ENCODE data around the gene IGSF22. TPM values are rescaled to one million over a fixed set of nuclear protein-coding genes. Genes with fewer than 3 reads are reported as not detected.

The IGSF22 gene
- polyA plus RNA-seq, 4 donors = 0.27 to 1.3 (median 0.69) TPM

DNA sequence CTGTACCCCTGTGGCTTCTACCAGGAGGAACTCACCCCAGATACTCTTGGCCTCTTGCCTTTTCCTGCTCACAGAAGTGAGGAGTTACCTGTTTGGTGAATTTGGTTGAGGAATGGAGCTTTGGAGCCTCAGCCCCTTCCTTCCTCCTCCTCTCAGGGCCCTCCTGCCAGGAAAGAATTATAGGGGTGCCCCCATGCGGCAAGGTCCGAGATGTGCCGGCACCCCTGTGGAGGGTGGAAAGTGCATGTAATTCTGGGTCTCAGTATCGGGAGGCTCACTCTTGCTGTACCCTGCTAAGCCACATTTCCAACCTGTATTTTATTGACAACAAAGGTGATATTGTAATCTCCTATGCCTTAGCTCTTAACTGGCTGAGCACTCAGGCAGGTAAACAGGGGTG is 13.7 kb upstream of the IGSF22 start:
- H3K27me3 ChIP-seq (ENCODE audit: control insufficient read depth in 3 of 3, insufficient read depth in 3 of 3, low read length in 3 of 3) = no peaks in the 10 kb centered on the region
- no peaks in the 10 kb centered on the region for H3K36me3 ChIP-seq (ENCODE audit: control insufficient read depth in 3 of 3, insufficient read depth in 2 of 3, low read depth in 1 of 3, low read length in 3 of 3)
- DNase-seq (no peak), FAIRE-seq (no peak)
- no peaks in the 10 kb centered on the region for H3K9me3 ChIP-seq (ENCODE audit: control insufficient read depth in 2 of 2, insufficient read depth in 1 of 2, low read depth in 1 of 2, low read length in 1 of 2)
- H3K4me1 ChIP-seq (ENCODE audit: control insufficient read depth in 3 of 3, insufficient read depth in 2 of 3, low read depth in 1 of 3, low read length in 2 of 3) = no peaks in the 10 kb centered on the region
- no peak overlapping the region for H3K4me3 ChIP-seq (ENCODE audit: low read depth in 1 of 3, low read length in 3 of 3)
- 30 to 62% (median 54%) methylated on average over 4 of the region's 4 CpGs for WGBS, 3 donors
- no peak overlapping the region for H3K27ac ChIP-seq (ENCODE audit: low read depth in 1 of 3, low read length in 2 of 3)

DNA sequence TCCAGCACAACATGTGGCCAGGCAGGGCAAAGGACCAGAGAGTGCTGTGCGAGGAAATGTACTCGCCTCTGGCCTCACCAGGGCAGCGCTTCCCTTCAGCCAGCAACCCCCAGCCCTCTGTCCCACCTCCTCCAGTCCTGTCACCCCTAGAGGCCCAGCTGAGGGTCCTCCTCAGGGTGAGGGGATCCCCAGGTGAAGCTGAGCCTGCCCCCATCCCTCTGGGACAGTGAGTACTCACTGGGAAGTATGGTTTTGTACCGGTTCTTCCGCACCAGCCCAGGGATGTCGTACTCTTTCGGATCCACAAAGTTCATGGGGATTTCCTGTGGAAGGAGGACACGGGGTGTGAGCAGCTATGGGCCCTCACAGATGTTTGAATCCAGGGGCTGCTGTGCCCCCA is 11.7 kb upstream of the IGSF22 start:
- Histone ChIP-seq H3K36me3 (ENCODE audit: control insufficient read depth in 3 of 3, insufficient read depth in 2 of 3, low read depth in 1 of 3, low read length in 3 of 3) (no peaks in the 10 kb centered on the region), H3K4me3 (ENCODE audit: low read depth in 1 of 3, low read length in 3 of 3) (no peak overlapping the region), H3K4me1 (ENCODE audit: control insufficient read depth in 3 of 3, insufficient read depth in 2 of 3, low read depth in 1 of 3, low read length in 2 of 3) (no peaks in the 10 kb centered on the region), H3K9me3 (ENCODE audit: control insufficient read depth in 2 of 2, insufficient read depth in 1 of 2, low read depth in 1 of 2, low read length in 1 of 2) (no peaks in the 10 kb centered on the region), H3K27me3 (ENCODE audit: control insufficient read depth in 3 of 3, insufficient read depth in 3 of 3, low read length in 3 of 3) (no peaks in the 10 kb centered on the region), H3K27ac (ENCODE audit: low read depth in 1 of 3, low read length in 2 of 3) (no peak overlapping the region)
- WGBS, 3 donors = 87 to 94% (median 87%) methylated on average over 8 of the region's 8 CpGs
- DNase-seq = no peak
- no peak for FAIRE-seq

DNA sequence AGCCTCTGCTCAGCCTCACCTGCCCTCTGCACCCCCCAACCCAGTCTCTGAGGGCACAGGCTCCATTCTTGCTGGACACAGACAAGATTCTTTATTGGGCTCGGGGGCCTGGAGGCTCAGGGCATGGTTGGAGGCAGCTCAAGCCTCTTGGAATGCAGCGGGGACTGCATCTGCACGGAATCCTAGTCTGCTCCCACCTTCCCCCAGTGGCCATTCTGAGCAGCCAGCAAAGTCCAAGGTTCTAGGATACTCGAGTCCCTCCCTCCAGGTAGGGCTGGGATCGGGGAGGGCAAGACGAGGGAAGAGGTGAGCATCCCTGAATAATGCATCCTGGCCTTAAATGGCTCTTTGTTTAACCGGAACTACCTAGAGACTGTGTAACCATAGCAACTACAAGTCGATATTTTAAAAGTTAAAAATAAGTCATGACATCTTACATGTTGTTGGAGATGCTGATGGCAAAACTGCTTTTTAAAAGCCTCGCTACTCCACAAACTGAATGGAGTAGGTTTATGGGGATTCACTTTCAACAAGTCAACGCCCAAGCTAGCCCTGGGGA is 10.7 kb upstream of the IGSF22 start:
- FAIRE-seq = no peak
- Histone ChIP-seq H3K27ac (ENCODE audit: low read depth in 1 of 3, low read length in 2 of 3) (no peak overlapping the region), H3K27me3 (ENCODE audit: control insufficient read depth in 3 of 3, insufficient read depth in 3 of 3, low read length in 3 of 3) (no peaks in the 10 kb centered on the region), H3K4me1 (ENCODE audit: control insufficient read depth in 3 of 3, insufficient read depth in 2 of 3, low read depth in 1 of 3, low read length in 2 of 3) (no peaks in the 10 kb centered on the region), H3K36me3 (ENCODE audit: control insufficient read depth in 3 of 3, insufficient read depth in 2 of 3, low read depth in 1 of 3, low read length in 3 of 3) (no peaks in the 10 kb centered on the region), H3K4me3 (ENCODE audit: low read depth in 1 of 3, low read length in 3 of 3) (no peak overlapping the region), H3K9me3 (ENCODE audit: control insufficient read depth in 2 of 2, insufficient read depth in 1 of 2, low read depth in 1 of 2, low read length in 1 of 2) (no peaks in the 10 kb centered on the region)
- no peak for DNase-seq
- 45 to 57% (median 48%) methylated on average over 10 of the region's 10 CpGs for WGBS, 3 donors

DNA sequence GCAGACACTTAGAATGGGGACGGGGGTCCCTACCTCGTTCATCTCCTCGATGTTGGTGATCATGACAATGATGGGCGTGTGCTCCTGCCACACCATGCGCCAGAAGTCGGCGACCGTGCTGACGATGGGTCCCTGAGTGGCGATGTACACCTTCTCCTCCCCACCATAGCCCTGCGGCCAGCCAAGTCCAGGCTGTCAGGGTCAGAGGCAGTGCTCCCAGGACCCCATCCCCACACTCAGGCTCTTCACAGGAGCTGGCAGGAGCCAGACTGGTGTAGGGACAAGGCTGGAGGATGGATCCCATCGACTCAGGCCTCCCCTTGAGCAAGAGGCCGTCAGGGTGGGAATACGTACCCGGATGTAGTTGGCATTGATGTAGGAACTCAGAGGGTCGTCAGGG is 7.2 kb upstream of the IGSF22 start:
- WGBS, 3 donors = 87 to 90% (median 88%) methylated on average over 16 of the region's 16 CpGs
- H3K9me3 ChIP-seq (ENCODE audit: control insufficient read depth in 2 of 2, insufficient read depth in 1 of 2, low read depth in 1 of 2, low read length in 1 of 2) = no peaks in the 10 kb centered on the region
- H3K4me1 ChIP-seq (ENCODE audit: control insufficient read depth in 3 of 3, insufficient read depth in 2 of 3, low read depth in 1 of 3, low read length in 2 of 3) = no peaks in the 10 kb centered on the region
- FAIRE-seq (no peak), DNase-seq (no peak)
- no peaks in the 10 kb centered on the region for H3K36me3 ChIP-seq (ENCODE audit: control insufficient read depth in 3 of 3, insufficient read depth in 2 of 3, low read depth in 1 of 3, low read length in 3 of 3)
- H3K27ac ChIP-seq (ENCODE audit: low read depth in 1 of 3, low read length in 2 of 3) = no peak overlapping the region
- H3K4me3 ChIP-seq (ENCODE audit: low read depth in 1 of 3, low read length in 3 of 3) = no peak overlapping the region
- no peaks in the 10 kb centered on the region for H3K27me3 ChIP-seq (ENCODE audit: control insufficient read depth in 3 of 3, insufficient read depth in 3 of 3, low read length in 3 of 3)

DNA sequence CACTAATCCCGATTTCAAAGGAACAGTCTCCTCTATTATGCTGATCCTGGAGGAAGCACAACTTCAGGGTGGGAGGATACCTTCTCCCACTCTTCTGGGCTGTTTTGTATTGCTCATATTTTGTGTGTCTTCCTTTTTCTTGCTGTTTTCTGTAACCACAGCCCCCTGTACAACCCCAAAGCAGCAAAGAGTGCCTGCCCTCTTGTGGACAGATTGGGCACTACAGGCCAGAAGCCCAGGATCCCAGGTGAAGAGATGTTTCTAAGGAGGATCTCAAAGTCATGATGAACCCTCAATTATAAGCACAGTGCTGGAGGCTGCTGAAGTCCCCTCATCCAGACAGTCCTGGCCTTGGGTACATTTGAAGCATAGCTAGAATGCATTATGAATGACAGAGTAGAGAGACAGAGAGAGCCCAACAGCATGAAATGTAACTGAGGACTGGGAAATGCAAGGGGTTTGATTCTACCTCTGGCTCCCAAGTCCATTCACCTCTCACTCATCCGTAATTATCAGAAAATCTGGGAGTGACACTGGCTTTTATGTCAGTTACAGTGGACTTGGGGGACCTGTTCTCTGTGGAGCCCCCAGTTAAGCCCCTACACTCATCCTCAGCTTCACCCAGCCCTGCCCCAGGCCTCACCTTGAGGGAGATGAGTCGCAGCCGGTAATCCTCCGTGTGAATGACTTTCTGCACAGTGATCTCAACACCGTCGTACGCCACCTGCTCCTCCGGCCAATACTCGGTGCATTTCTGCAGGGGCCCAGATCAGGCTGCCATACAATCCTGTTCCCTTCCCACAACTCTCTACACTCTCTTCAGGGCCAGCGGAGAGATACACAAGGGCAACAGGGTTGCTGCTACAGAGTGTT is 6.2 kb upstream of the IGSF22 start:
- DNase-seq = peak; percentile 44 to 62
- no peak for FAIRE-seq
- Histone ChIP-seq H3K4me1 (ENCODE audit: control insufficient read depth in 3 of 3, insufficient read depth in 2 of 3, low read depth in 1 of 3, low read length in 2 of 3) (no peaks in the 10 kb centered on the region), H3K27ac (ENCODE audit: low read depth in 1 of 3, low read length in 2 of 3) (no peak overlapping the region), H3K27me3 (ENCODE audit: control insufficient read depth in 3 of 3, insufficient read depth in 3 of 3, low read length in 3 of 3) (no peaks in the 10 kb centered on the region), H3K9me3 (ENCODE audit: control insufficient read depth in 2 of 2, insufficient read depth in 1 of 2, low read depth in 1 of 2, low read length in 1 of 2) (no peaks in the 10 kb centered on the region), H3K36me3 (ENCODE audit: control insufficient read depth in 3 of 3, insufficient read depth in 2 of 3, low read depth in 1 of 3, low read length in 3 of 3) (no peaks in the 10 kb centered on the region), H3K4me3 (ENCODE audit: low read depth in 1 of 3, low read length in 3 of 3) (no peak overlapping the region)
- 67 to 75% (median 74%) methylated on average over 11 of the region's 11 CpGs for WGBS, 3 donors

DNA sequence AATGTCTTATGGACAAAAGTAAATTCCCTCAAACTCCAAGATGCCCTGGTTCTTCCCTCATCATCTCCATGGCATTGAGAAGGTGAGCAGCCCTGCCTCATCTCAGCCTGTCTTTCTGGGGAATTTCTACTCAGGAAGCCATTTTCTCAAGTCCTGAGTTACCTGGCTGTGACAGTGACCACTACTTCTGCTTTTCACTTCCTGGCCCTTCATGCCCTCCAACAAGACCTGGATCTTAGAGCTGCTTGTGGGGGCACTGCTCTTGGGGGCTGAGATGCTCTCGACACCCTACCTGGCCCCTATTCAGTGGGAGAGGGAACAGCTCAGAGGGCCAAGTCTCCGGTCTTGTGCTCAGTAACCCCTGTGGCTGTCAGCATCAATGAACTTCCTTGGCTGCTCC is 5.5 kb upstream of the IGSF22 start:
- no peak overlapping the region for H3K27ac ChIP-seq (ENCODE audit: low read depth in 1 of 3, low read length in 2 of 3)
- WGBS, 3 donors = 77 to 90% (median 86%) methylated on average over 2 of the region's 2 CpGs
- H3K4me3 ChIP-seq (ENCODE audit: low read depth in 1 of 3, low read length in 3 of 3) = no peak overlapping the region
- no peak for FAIRE-seq
- H3K9me3 ChIP-seq (ENCODE audit: control insufficient read depth in 2 of 2, insufficient read depth in 1 of 2, low read depth in 1 of 2, low read length in 1 of 2) = no peaks in the 10 kb centered on the region
- no peaks in the 10 kb centered on the region for H3K36me3 ChIP-seq (ENCODE audit: control insufficient read depth in 3 of 3, insufficient read depth in 2 of 3, low read depth in 1 of 3, low read length in 3 of 3)
- no peaks in the 10 kb centered on the region for H3K4me1 ChIP-seq (ENCODE audit: control insufficient read depth in 3 of 3, insufficient read depth in 2 of 3, low read depth in 1 of 3, low read length in 2 of 3)
- no peak for DNase-seq
- H3K27me3 ChIP-seq (ENCODE audit: control insufficient read depth in 3 of 3, insufficient read depth in 3 of 3, low read length in 3 of 3) = no peaks in the 10 kb centered on the region

DNA sequence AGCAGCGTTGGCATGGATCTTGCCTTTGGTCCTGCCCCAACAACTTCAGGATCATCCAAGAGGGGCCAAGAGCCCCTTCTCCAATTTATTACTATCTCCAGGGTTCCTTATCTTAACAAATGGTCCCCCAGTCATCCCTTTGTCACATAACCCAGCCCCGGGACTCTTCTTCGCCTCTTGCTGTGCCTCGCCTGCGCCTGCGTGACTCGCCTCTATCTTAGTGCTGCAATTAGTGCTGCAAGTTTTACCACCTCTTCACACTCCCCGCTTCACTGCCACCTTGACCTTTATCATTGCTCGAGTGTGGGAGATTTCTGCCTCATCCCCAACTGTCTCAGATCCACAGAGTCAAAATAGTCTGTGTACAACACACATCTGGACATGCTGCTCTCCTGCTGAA is 4.0 kb upstream of the IGSF22 start:
- DNase-seq = no peak
- H3K36me3 ChIP-seq (ENCODE audit: control insufficient read depth in 3 of 3, insufficient read depth in 2 of 3, low read depth in 1 of 3, low read length in 3 of 3) = no peaks in the 10 kb centered on the region
- no peak for FAIRE-seq
- no peaks in the 10 kb centered on the region for H3K4me1 ChIP-seq (ENCODE audit: control insufficient read depth in 3 of 3, insufficient read depth in 2 of 3, low read depth in 1 of 3, low read length in 2 of 3)
- WGBS, 3 donors = 84 to 87% (median 85%) methylated on average over 9 of the region's 9 CpGs
- H3K4me3 ChIP-seq (ENCODE audit: low read depth in 1 of 3, low read length in 3 of 3) = no peak overlapping the region
- H3K27me3 ChIP-seq (ENCODE audit: control insufficient read depth in 3 of 3, insufficient read depth in 3 of 3, low read length in 3 of 3) = no peaks in the 10 kb centered on the region
- no peaks in the 10 kb centered on the region for H3K9me3 ChIP-seq (ENCODE audit: control insufficient read depth in 2 of 2, insufficient read depth in 1 of 2, low read depth in 1 of 2, low read length in 1 of 2)
- no peak overlapping the region for H3K27ac ChIP-seq (ENCODE audit: low read depth in 1 of 3, low read length in 2 of 3)

DNA sequence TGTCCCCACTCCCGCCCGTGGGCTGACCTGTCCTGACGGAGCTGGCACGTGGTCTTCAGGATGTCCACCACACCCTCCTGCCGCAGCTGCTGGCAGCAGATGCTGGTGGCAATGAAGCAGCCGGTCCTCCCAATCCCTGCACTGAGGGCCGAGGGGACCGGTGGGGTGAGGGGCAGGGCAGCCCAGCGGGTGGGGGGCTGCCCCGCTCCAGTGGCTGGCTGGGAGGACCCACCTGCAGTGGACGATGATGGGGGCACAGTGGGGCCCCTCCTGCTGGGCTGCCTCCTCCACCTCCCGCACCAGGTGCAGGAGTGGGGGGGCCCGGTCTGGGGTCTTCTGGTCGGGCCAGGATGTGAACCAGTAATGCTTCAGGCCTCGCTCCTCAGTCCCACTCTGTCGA is 3.4 kb upstream of the IGSF22 start:
- 87 to 91% (median 89%) methylated on average over 16 of the region's 16 CpGs for WGBS, 3 donors
- H3K36me3 ChIP-seq (ENCODE audit: control insufficient read depth in 3 of 3, insufficient read depth in 2 of 3, low read depth in 1 of 3, low read length in 3 of 3) = no peaks in the 10 kb centered on the region
- no peak overlapping the region for H3K4me3 ChIP-seq (ENCODE audit: low read depth in 1 of 3, low read length in 3 of 3)
- H3K27ac ChIP-seq (ENCODE audit: low read depth in 1 of 3, low read length in 2 of 3) = no peak overlapping the region
- no peaks in the 10 kb centered on the region for H3K27me3 ChIP-seq (ENCODE audit: control insufficient read depth in 3 of 3, insufficient read depth in 3 of 3, low read length in 3 of 3)
- no peaks in the 10 kb centered on the region for H3K9me3 ChIP-seq (ENCODE audit: control insufficient read depth in 2 of 2, insufficient read depth in 1 of 2, low read depth in 1 of 2, low read length in 1 of 2)
- no peaks in the 10 kb centered on the region for H3K4me1 ChIP-seq (ENCODE audit: control insufficient read depth in 3 of 3, insufficient read depth in 2 of 3, low read depth in 1 of 3, low read length in 2 of 3)
- no peak for FAIRE-seq
- DNase-seq = no peak

Data from small intestine (tissue), 7 donors.